HepG2 (cell line): ENCODE data around the gene GALNTL6. TPM values are rescaled to one million over a fixed set of nuclear protein-coding genes. Genes with fewer than 3 reads are reported as not detected.

Experiments used
- ATAC-seq: fragments of 200-7000 bp; cut with Tn5 transposase; 3 replicates; pipeline ENCODE4 v1.9.1; 2020; ENCODE audit warnings: mild to moderate bottlenecking, moderate library complexity
- BruUV-seq: library from RNA; stranded (reverse); fragments of 400-500 nt; replicated peaks from 2 replicates; lab custom pipeline; 2021; lab: Mats Ljungman, UMichigan
- CTCF ChIA-PET: fragments of 300-600 bp; formaldehyde crosslinking; extraction: SDS; loops from one replicate; lab custom pipeline; 2021; ENCODE audit warnings: low total read pairs, inconsistent platforms, low intra/inter-chr PET ratio; lab: Yijun Ruan, JAX
- POLR2A ChIA-PET: fragments of 350-600 bp; sonication (Branson Sonifier 250); formaldehyde crosslinking; loops from one replicate; lab custom pipeline; 2020; ENCODE audit warnings: antibody characterized with exemption, inconsistent platforms; lab: Yijun Ruan, JAX
- DNase-seq: peaks from one replicate; pipeline ENCODE4 v3.0.0-alpha.2; 2015; ENCODE audit warnings: low spot score
- FAIRE-seq: peaks from 3 replicates; lab custom pipeline; 2011; peaks lifted over from hg19 to GRCh38; lab: Jason Lieb, UNC
- H2AFZ ChIP-seq: one replicate; pipeline ENCODE4 v1.6.1; 2011; ENCODE audit warnings: low read length, inconsistent platforms
- H3K27ac ChIP-seq: fragments of 300-600 bp; 3 replicates; pipeline ENCODE4 v1.8.0; 2011; ENCODE audit warnings: mixed run types, mild to moderate bottlenecking, mixed read lengths, low read length, inconsistent platforms; ENCODE audit not compliant: insufficient read depth; ENCODE audit errors: extremely low read length
- H3K27me3 ChIP-seq, 2 experiments: fragments of 200-600 bp in 1 of 2; 2 replicates in 1 of 2; 3 replicates in 1 of 2; pipeline versions ENCODE4 v1.6.0 to v1.8.0; 2011; ENCODE audit warnings: low read length in 2 of 2, mild to moderate bottlenecking in 2 of 2, moderate library complexity in 2 of 2, inconsistent platforms in 1 of 2; ENCODE audit not compliant: insufficient read depth in 2 of 2, control insufficient read depth in 1 of 2
- H3K36me3 ChIP-seq, 2 experiments: fragments of 200-600 bp in 1 of 2; replicated peaks in 1 of 2; 2 replicates in 1 of 2; 3 replicates in 1 of 2; pipeline versions ENCODE4 v1.5.1 to v1.8.0; 2011; ENCODE audit warnings: low read length in 2 of 2, inconsistent platforms in 1 of 2; ENCODE audit not compliant: insufficient read depth in 2 of 2, control insufficient read depth in 1 of 2
- H3K4me1 ChIP-seq: 2 replicates; pipeline ENCODE4 v1.5.1; 2012; ENCODE audit warnings: low read length, inconsistent platforms; ENCODE audit not compliant: insufficient read depth
- H3K4me2 ChIP-seq: 2 replicates; pipeline ENCODE4 v1.6.0; 2011; ENCODE audit warnings: low read depth, low read length, inconsistent platforms
- H3K4me3 ChIP-seq, 3 experiments: fragments of 200-600 bp in 1 of 3; sonication (generic), shearing (Covaris generic) in 1 of 3; replicated peaks in 1 of 3; 2 replicates each; pipeline ENCODE4 v1.5.1; 2011 to 2016; ENCODE audit warnings: low read length in 3 of 3, inconsistent platforms in 2 of 3, low read depth in 2 of 3, mild to moderate bottlenecking in 2 of 3, control low read depth in 1 of 3, mixed read lengths in 1 of 3; ENCODE audit not compliant: insufficient read depth in 1 of 3
- H3K79me2 ChIP-seq: one replicate; pipeline ENCODE4 v1.6.1; 2011; ENCODE audit warnings: low read length, inconsistent platforms; ENCODE audit not compliant: insufficient read depth
- H3K9ac ChIP-seq: 2 replicates; pipeline ENCODE4 v1.6.0; 2011; ENCODE audit warnings: mild to moderate bottlenecking, low read depth, low read length, inconsistent platforms; ENCODE audit not compliant: insufficient read depth
- H3K9me3 ChIP-seq: 2 replicates; pipeline ENCODE4 v1.5.1; 2012; ENCODE audit warnings: mild to moderate bottlenecking, low read length
- H4K20me1 ChIP-seq: 2 replicates; pipeline ENCODE4 v1.6.0; 2011; ENCODE audit warnings: inconsistent platforms, mild to moderate bottlenecking, low read length, moderate library complexity; ENCODE audit not compliant: insufficient read depth
- GLI4 ChIP-seq: sonication (generic); formaldehyde crosslinking; IDR thresholded peaks from 2 replicates; pipeline ENCODE4 v1.5.1; 2020; ENCODE audit warnings: missing genetic modification reagents, mild to moderate bottlenecking, moderate library complexity, borderline replicate concordance
- HNF1A ChIP-seq, 2 experiments: sonication (generic) in 1 of 2; formaldehyde crosslinking in 1 of 2; IDR thresholded peaks; 2 replicates each; pipeline versions ENCODE4 v1.4.0 to v1.6.1; 2016 to 2020; ENCODE audit warnings: borderline replicate concordance in 1 of 2, low read depth in 1 of 2, mild to moderate bottlenecking in 1 of 2, missing genetic modification reagents in 1 of 2
- HOXA5 ChIP-seq: sonication (generic); formaldehyde crosslinking; IDR thresholded peaks from 2 replicates; pipeline ENCODE4 v1.4.0; 2020; ENCODE audit warnings: missing genetic modification reagents
- KDM1A ChIP-seq: IDR thresholded peaks from 2 replicates; pipeline ENCODE4 v1.6.1; 2016; ENCODE audit warnings: missing compliant biosample characterization
- MAF1 ChIP-seq: sonication (generic); formaldehyde crosslinking; IDR thresholded peaks from 2 replicates; pipeline ENCODE4 v1.5.0; 2020; ENCODE audit warnings: missing genetic modification reagents, borderline replicate concordance
- NPAS2 ChIP-seq: sonication (generic); formaldehyde crosslinking; IDR thresholded peaks from 2 replicates; pipeline ENCODE4 v1.8.0; 2022; ENCODE audit warnings: mild to moderate bottlenecking, missing genetic modification reagents, borderline replicate concordance
- PCBP1 ChIP-seq: fragments of 200-400 bp; formaldehyde crosslinking; IDR thresholded peaks from 2 replicates; pipeline ENCODE4 v1.6.1; 2017; ENCODE audit warnings: mild to moderate bottlenecking, low read depth, low read length, borderline replicate concordance
- POGK ChIP-seq: sonication (generic); formaldehyde crosslinking; conservative IDR thresholded peaks from 2 replicates; pipeline ENCODE4 v1.8.0; 2022; ENCODE audit warnings: mild to moderate bottlenecking, moderate library complexity, missing genetic modification reagents
- RXRB ChIP-seq: IDR thresholded peaks from 2 replicates; pipeline ENCODE4 v1.6.1; 2016; ENCODE audit warnings: borderline replicate concordance, missing genetic modification reagents, missing compliant biosample characterization
- SIX1 ChIP-seq: sonication (generic); formaldehyde crosslinking; IDR thresholded peaks from 2 replicates; pipeline ENCODE4 v1.4.0; 2020; ENCODE audit warnings: missing genetic modification reagents, borderline replicate concordance
- WIZ ChIP-seq: sonication (generic); formaldehyde crosslinking; IDR thresholded peaks from 2 replicates; pipeline ENCODE4 v1.5.1; 2020; ENCODE audit warnings: mild to moderate bottlenecking, missing genetic modification reagents
- ZNF44 ChIP-seq: sonication (generic); formaldehyde crosslinking; IDR thresholded peaks from 2 replicates; pipeline ENCODE4 v1.5.1; 2020; ENCODE audit warnings: mild to moderate bottlenecking, missing genetic modification reagents
- ZNF563 ChIP-seq: sonication (generic); formaldehyde crosslinking; IDR thresholded peaks from 2 replicates; pipeline ENCODE4 v1.8.0; 2022; ENCODE audit warnings: mild to moderate bottlenecking, moderate library complexity, missing genetic modification reagents
- ZNF607 ChIP-seq: sonication (generic); formaldehyde crosslinking; IDR thresholded peaks from 2 replicates; pipeline ENCODE4 v1.5.1; 2020; ENCODE audit warnings: missing genetic modification reagents, mild to moderate bottlenecking, borderline replicate concordance
- ZNF614 ChIP-seq: IDR thresholded peaks from 2 replicates; pipeline ENCODE4 v1.6.1; 2018; ENCODE audit warnings: missing biosample characterization, missing genetic modification reagents, inconsistent platforms, borderline replicate concordance
- ZNF841 ChIP-seq: sonication (generic); formaldehyde crosslinking; IDR thresholded peaks from 2 replicates; pipeline ENCODE4 v1.8.1; 2023; ENCODE audit warnings: missing genetic modification reagents, borderline replicate concordance
- ZSCAN5A ChIP-seq: sonication (generic); formaldehyde crosslinking; IDR thresholded peaks from 2 replicates; pipeline ENCODE4 v1.8.0; 2022; ENCODE audit warnings: mild to moderate bottlenecking, missing genetic modification reagents, borderline replicate concordance
- WGBS: methylation state at CpG from one replicate; pipeline ENCODE4 v1.1.6; 2017; ENCODE audit warnings: low lambda C conversion rate; 5-methylcytosine and 5-hydroxymethylcytosine counted together
- in situ Hi-C: cut with HindIII; loops from 2 replicates; pipeline ENCODE4 v1.10.0; 2017; ENCODE audit warnings: low pct_unique_long_range_greater_than_20kb; ENCODE audit not compliant: extremely low pct_ligation_motif_present
- intact Hi-C: fragments of 100-400 bp; cut with micrococcal nuclease; formaldehyde crosslinking; loops from one replicate; pipeline ENCODE4 v1.10.0; 2022; ENCODE audit not compliant: unreplicated experiment
- polyA plus RNA-seq, 8 experiments: library from polyadenylated mRNA; depleted of rRNA in 3 of 8; stranded (reverse) in 7 of 8; unstranded in 1 of 8; fragments of >200 nt; fragmentation: Illumina TruSeq in 4 of 8; extraction: Trizol in 4 of 8; gene quantifications; 2 replicates each; pipeline versions ENCODE4 v1.2.1 to v1.2.3, GENCODE V29; 2011 to 2016; ENCODE audit warnings: low read depth in 4 of 8, missing spikeins in 1 of 8, mixed read lengths in 1 of 8; ENCODE audit not compliant: insufficient read depth in 1 of 8
- total RNA-seq, 5 experiments: library from RNA; depleted of rRNA; stranded (reverse); fragments of >200 nt; fragmentation: Illumina TruSeq; extraction: Trizol; gene quantifications; 2 replicates each; pipeline ENCODE4 v1.2.3, GENCODE V29; 2016; ENCODE audit warnings: low read depth in 1 of 5

GALNTL6 gene
- total and polyA plus RNA-seq, 2 of the 13 experiments (the other 11 are each of a cell fraction or from before 2014, with no cell fraction given), result not detected

GRCh38 chr4:172818901-172819300, 1005.7 kb downstream of the GALNTL6 start:
- no peaks in the 10 kb centered on the region for H3K4me1 ChIP-seq
- H3K79me2 ChIP-seq, result no peaks in the 10 kb centered on the region
- POLR2A ChIA-PET, result no interaction called here
- no peaks in the 10 kb centered on the region for H3K9me3 ChIP-seq
- FAIRE-seq, result no peak
- no peak overlapping the region for H2AFZ ChIP-seq
- H3K27me3 ChIP-seq, result no peaks in the 10 kb centered on the region
- no peak overlapping the region for H3K9ac ChIP-seq
- DNase-seq, result no peak
- ATAC-seq, result no peak
- no peak overlapping the region for H3K4me3 ChIP-seq
- H3K27ac ChIP-seq, result no peak overlapping the region
- intact Hi-C loops, result no loop called here
- in situ Hi-C loops, result no loop called here
- CTCF ChIA-PET, result no interaction called here
- H3K36me3 ChIP-seq, result no peaks in the 10 kb centered on the region
- TF ChIP-seq PCBP1 (no peak), ZNF563 (CRISPR knock-in tag) (no peak), ZNF607 (CRISPR knock-in tag) (no peak), NPAS2 (no peak), KDM1A (CRISPR knock-in tag) (no peak), ZSCAN5A (CRISPR knock-in tag) (no peak), ZNF841 (CRISPR knock-in tag) (no peak), HNF1A (IDR thresholded peaks at IDR 0.05; ENCODE audit: low read depth) (no peak), HNF1A (CRISPR knock-in tag; IDR thresholded peaks at IDR 0.05; ENCODE audit: borderline replicate concordance) (no peak), SIX1 (no peak), HOXA5 (CRISPR knock-in tag) (no peak), ZNF614 (CRISPR knock-in tag) (no peak), WIZ (CRISPR knock-in tag) (no peak), RXRB (CRISPR knock-in tag) (no peak), POGK (no peak), GLI4 (CRISPR knock-in tag) (no peak), ZNF44 (CRISPR knock-in tag) (no peak), MAF1 (CRISPR knock-in tag) (no peak)
- BruUV-seq, result no TSS peak
- 38% methylated on average over 1 of the region's 1 CpG for WGBS
- H4K20me1 ChIP-seq, result no peaks in the 10 kb centered on the region
- no peak overlapping the region for H3K4me2 ChIP-seq
